ENCODE measurements around the gene TPPP.

GRCh38 chr5:616484-617039 lies 76.6 kb downstream of the TPPP start:
- TF ChIP-seq ZBTB48 (tag by site-specific recombination; IDR thresholded peaks at IDR 0.05) (no peak), ZNF266 (tag by site-specific recombination; IDR thresholded peaks at IDR 0.05; ENCODE audit: low read depth) (no peak), ZNF391 (tag by site-specific recombination; IDR thresholded peaks at IDR 0.05; ENCODE audit: borderline replicate concordance, low read depth) (no peak), ZNF394 (tag by site-specific recombination; IDR thresholded peaks at IDR 0.05; ENCODE audit: borderline replicate concordance) (no peak), GFI1B (tag by site-specific recombination; IDR thresholded peaks at IDR 0.05) (no peak), HIC1 (tag by site-specific recombination; IDR thresholded peaks at IDR 0.05) (no peak), CTCF (tag by site-specific recombination; IDR thresholded peaks at IDR 0.05) (peak; percentile 38; the same call in 1 of the 2 replicates), ZNF629 (tag by site-specific recombination; IDR thresholded peaks at IDR 0.05) (0 out of 2 replicates have a peak, but pooled peaks have one; percentile 36), ZBTB1 (tag by site-specific recombination; IDR thresholded peaks at IDR 0.05) (no peak), BCL11A (tag by site-specific recombination; IDR thresholded peaks at IDR 0.05; ENCODE audit: low read depth) (no peak), ZNF354C (tag by site-specific recombination; IDR thresholded peaks at IDR 0.05; ENCODE audit: borderline replicate concordance, low read depth) (no peak), ZNF23 (tag by site-specific recombination; IDR thresholded peaks at IDR 0.05; ENCODE audit: borderline replicate concordance) (no peak), SETDB1 (IDR thresholded peaks at IDR 0.05; ENCODE audit: insufficient read length, low read length) (no peak)

All from HEK293 (cell line).